Measurements from ENCODE around the gene TLK2.

TLK2 gene

DNA sequence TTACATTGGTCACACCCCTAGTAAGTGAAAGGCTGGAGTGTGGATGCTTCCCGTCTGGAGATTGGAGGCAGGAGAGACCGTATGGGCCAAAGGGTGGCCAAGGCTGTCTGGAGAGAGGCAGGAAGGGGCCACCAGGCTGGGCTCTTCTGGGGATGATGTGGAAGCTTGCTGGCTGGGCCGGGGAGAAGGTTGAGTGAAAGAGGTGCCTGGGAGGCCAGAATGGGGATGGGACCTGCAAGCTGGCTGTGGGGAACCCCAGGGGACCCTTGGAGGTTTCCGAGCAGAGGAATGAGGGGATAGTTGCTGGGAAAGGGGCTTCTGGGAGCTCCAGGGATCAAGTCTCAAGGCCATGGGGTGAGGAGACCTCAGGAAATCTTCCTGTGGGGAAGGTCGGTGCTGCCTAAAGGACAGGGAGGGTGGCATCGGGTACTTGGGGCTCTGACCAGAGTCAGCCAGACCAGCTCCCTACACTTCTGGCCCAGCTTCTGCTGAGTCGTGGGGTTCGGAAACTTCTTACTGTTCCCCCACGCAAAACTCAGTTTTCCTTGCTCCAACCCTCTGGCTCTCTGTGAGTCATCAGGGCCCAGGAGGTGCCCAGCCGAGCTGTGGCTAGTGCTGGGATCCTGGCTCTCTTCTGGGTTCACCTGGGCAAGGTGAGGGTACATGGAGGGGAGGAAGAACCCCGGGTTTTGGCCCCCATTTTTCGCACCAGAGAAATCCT, 151.9 kb downstream of the TLK2 start:
- no peak for DNase-seq

DNA sequence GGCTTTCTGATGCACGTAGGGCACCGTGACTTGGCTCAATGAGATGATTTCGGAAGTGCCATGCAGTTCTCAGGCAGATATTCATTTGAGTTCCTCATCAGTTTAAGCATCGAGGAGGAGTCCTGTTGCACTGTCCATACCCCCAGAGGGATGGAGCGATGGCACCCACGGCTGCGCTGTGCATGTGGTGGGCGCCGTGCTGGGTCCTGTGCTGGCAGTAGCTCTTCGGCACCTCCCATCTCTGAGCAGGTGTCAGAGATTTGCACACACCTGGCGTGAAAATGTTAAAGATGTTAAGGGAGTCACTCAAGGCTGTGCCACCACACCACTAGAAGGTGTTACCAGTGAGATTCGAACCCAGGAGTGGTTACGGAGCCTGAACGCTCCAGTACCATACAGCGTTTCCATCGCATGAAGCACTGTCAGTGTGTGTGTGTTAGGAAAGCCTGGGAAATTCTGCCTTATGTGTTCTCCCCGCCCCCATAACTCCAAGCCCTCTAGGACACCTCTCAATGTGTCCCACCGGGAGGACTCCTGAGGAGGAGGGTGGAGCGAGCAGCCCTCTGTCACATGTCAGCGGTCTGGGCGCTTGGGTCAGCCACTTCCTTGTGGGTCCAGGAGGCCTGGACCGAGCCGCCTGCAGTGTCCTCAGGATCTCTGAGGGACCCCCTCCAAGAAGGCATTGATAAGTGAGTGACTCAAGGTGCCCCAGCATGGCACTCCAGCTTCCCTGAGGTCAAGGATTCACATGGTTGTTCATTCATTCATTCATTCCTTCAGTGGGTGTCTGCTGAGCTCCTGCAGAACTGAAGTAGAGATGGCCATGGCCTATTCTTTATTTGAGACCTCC, 152.7 kb downstream of the TLK2 start:
- DNase-seq, result no peak

DNA sequence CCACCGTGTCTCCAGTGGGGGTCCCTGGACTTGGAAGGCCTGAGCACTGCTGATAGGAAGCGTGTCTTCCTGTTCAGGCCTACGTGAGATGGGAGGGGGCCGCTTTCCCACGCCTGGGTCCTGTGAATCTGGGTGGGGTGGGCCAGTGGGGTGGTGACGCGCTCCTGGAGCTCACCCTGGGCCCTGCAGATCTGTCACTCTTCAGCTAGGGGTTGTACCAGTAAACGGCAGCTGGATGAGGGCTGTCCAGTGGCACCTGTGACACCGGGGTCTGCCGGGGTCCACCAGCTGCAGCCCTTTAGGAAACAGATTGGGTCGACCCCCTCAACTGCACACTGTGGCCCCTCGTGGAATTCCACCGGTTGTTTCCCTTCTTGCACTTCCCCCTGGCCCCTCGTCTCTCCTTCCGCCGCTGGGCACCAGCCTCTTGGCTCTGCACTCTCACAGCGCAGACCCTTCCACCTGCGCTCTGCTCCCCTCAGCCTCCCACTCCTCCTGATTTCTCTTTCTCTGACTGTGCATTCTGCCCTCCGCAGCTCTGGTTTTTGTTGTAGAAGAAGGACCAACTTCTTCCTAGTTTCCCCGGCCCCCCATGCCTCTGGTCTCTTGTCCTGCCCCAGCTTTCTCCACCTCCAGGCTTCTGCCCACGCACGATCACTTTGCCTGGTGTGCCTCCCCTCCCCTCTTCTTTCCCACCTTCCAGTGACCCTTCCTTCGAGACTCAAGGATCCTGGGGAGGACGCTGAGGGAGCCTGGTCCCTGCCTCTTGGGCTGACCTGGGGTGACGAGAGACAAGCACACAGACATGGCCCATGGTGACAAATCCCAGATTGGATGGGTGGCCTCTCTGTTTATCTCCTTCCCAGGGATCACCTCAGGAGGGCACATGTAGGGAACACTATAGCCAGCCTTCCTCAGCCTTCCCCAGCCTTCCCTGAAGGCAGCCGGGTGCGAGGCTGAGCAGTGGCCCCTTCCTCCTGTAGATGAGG, 153.6 kb downstream of the TLK2 start:
- DNase-seq, result no peak

DNA sequence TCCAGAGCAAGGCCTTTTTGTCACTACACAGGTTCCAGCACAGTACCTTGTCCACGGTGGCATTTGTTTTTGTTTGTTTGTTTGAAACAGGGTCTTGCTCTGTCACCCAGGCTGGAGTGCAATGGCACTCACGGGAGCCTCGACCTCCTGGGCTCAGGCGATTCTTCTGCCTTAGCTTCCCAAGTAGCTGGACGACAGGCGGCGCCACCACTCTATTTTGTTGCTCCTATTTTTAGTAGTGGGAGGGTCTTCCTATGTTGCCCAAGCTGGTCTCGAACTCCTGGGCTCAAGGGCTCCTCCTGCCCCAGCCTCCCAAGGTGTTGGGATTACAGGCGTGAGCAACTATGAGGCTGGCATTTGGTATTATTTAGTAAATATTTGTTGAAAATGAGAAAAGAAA, 159.2 kb downstream of the TLK2 start:
- DNase-seq, result no peak

DNA sequence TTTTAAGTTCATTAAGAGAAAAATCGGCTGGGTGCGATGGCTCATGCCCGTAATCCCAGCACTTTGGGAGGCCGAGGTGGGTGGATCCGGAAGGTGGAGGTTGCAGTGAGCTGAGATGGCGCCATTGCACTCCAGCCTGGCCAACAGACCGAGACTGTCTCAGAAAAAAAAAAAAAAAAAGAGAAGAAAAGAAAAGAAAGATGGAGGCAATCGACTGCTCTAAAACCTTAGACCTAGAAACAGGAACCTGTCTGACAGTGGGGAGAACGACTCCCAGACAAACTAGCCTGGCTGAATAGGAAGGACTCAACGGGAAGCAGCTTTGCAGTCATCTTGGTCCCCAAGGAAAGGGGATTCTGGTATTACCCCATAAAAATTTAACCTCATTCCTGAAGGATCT, 162.5 kb downstream of the TLK2 start:
- no peak for DNase-seq

DNA sequence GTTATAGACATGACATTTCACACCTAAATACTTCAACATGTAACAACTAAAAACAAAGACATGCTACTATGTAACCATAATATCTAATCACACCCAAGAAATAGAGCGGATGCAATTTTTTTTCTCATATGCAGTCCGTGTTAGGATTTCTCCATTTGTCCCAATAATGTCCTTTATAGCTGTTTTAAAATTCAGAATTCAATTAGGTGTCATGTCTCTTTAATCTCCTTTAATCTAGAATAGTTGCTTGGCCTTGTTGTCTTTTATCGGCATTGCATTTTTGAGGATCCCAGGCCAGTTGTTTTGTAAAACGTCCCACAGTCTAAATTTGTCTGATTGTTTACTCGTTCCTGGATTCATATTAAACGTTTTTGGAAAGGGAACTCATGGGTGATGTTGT, 163.3 kb downstream of the TLK2 start:
- no peak for DNase-seq

DNA sequence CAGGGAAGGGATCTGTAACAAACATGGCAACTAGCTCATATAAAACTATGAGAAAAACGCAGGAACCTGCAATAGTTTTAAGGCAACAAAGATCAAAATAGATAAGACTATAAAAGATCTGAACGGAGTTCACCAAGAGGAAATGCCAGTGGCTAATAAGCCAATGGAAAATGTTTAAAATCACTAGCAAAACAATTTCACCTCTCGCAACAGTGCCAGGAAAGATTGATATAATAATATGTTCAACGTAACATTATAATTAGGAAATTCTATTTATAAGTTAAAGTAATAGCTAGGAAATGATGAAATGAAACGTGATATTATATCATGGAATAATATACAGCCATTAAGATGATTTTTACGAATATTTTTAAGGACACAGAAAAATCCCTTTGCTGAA, 164.9 kb downstream of the TLK2 start:
- DNase-seq, result no peak

DNA sequence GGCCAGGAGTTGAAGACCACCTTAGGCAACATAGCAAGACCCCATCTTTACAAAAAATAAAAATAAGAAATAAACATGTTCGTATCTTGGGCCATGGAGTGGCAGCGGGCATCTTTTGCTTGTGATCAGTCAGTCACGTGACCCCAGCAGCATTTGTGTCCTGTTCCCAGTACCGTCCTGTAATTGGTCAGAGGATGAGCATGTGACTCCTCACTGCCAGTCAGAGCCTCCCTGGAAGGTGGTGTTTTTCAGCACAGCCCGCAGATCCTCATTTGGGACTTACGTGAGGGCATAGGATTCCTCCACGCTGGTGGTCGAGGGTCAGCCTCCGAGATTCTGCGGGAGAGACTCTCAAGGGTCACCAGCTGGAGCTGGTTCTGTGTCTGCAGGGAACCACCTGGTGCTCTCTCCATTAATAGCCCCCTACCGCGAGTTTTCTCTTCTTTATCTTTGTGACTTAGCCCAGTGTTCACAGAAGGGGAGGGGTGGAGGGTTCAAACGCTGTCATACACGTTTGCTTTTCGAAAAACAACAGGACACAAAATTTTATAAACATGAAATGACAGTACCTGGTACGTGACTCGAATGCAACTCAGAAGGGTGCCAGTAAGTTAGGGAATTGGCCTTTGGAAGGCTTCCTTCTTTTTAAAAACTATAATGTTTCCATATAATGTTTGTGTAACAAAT, 166.0 kb downstream of the TLK2 start:
- no peak for DNase-seq

DNA sequence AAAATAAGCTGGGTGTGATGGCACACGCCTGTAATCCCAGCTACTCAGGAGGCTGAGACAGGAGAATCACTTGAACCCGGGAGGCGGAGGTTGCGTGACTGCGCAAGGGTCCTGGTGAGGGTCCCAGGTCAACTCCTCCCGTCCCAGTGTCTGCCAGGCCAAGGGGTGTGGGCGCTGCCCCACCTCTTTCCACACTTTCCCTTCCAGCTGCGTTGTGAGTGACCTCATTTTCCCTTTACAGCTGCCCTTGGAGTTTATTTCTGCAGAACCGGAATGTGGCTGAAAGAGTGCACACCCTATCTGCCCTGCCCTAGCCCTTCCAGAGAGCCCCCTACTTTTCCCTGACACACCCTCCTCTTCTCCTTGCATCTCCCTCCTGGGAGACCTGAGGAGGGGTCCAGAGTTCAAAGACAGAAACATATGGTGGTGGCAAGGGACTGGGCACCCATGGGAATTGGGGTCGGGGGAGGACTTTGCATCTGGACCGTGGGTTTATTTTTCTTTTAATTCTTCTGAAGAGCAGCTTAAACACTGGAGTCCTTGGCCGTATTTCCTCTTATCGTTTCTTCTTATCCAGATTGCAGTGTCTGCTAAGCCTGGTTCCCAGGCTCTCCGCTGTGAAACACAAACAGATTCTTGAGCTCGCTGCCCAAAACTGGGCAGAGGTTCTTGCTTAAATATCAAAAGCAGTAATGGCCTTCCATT, 169.8 kb downstream of the TLK2 start:
- no peak for DNase-seq

DNA sequence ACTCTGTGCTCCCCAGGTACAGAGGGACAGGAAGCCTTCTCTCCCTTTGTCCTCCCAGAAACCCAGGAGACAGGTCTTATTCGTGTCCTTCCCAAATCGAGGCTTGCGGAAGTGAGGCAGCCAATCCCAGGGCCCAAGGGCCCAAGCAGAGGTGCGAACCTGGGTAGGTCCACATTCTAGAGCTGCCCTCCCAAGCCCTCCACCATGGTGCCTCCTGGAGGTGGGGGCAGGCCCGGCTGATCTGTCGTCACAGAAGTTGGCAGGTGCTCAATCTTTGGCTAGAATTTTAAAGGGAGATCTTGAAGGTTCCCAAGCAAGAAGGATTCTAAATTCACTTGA, 170.3 kb downstream of the TLK2 start:
- no peak for DNase-seq

DNA sequence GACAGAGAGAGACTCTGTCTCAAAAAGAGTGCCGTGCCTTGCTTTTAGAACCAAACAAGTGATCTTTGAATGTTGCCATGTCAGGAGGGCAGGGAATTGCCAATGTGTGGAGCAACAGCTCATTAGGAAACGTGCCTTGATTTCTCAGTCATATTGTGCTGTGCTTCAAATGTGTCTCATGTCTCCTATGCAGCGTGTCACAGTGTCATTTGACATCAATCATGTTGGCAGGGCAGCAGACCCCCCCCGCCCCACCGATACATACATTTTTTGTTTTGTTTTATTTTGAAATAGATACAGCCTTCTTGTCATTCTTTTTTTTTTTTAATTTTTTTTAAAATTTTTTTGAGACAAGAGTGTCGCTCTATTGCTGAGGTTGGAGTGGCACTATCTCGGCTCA, 170.9 kb downstream of the TLK2 start:
- no peak for DNase-seq

DNA sequence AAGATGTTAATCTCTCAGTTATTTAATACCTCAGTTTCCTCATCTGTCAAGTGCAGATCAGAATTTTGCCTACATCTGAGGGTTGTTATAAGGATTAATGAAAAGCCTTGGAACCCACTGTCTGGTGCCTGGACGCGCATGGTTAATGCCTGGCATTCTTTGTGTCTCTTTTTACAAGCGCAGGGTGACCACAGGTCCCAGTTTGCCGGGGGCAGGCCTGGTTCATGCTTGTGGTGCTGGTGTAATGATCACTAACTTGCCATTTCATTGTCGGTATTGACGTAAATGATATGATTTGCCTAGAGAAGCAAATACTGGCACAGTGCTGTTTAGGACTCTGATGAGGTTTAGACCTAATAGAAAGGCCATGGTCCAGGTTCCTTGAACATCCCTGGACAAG, 172.0 kb downstream of the TLK2 start:
- DNase-seq, result no peak

DNA sequence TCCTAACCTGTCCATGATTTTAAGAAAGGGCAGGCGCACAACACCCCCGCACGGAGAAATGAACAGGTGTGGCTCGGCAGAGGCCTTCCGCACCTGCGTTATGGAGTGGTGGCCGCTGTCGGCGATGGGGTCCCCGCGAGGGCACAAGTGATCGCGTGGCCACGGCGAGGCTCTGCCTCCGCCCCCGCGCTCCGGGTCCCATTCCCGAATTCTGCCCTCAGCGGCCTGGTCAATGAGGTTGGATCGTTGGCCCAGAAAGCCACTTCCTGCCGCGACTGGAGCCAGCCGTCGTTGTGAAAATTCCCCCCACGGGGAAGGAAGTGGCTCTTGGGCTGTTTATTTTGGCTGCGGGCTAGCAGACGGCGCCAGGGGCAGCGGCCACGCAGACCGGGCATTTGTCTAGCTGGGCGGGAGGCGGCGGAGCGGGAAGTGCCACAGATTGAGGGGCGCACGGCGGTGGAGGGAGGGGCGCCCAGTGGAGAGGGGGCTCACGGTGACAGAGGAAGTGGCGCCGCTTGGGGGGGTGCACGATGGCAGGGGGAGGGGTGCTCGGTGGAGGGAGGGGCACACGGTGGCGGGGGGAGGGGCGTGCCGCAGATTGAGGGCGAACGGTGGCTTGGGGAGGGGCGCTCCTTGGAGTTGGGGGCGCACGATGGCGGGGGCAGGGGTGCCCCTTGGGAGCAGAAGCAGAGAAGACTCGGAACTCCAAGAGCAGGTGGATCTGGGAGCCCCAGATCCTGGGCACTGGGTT, 173.8 kb downstream of the TLK2 start:
- DNase-seq, result peak; percentile 37

DNA sequence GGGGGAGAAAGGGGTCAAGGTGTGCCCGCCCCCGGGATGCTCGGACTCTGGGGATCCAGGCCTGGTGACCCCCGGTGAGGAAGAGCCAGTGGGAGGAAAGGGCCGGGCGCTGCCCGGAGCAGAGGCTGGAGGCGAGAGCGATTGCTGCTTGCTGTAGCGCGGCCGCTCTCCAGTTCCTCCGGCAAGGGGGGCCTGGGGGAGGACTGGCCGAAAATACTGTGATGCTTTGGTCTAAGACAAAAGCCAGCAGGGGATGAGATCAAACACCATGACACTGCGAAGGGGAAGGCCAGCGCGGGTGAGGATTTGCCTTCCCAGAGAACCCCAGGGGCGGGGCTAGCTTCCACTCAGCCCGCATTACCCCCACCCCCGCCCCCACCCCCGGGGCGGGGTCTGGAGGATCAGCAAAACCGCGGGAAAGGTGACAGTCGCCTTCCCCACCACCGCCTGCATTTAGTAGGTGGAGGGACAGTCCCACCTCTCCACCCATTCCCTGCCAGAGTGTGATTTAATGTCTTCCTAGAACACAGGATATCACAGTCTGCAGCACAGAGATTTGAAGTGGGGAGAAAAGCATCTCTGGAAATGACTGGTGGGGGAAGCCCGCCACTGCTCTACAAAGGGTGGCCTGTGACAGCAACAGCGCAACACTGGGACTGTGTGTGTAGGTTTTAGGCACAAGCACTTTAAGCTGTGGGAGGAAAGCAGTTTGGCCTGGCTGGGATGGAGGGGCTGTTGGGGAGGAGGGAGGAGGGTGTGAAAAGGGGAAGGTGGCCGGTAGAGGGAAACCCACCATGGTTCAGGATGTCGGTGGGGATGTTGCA, 174.6 kb downstream of the TLK2 start:
- peak; percentile 95 for DNase-seq

DNA sequence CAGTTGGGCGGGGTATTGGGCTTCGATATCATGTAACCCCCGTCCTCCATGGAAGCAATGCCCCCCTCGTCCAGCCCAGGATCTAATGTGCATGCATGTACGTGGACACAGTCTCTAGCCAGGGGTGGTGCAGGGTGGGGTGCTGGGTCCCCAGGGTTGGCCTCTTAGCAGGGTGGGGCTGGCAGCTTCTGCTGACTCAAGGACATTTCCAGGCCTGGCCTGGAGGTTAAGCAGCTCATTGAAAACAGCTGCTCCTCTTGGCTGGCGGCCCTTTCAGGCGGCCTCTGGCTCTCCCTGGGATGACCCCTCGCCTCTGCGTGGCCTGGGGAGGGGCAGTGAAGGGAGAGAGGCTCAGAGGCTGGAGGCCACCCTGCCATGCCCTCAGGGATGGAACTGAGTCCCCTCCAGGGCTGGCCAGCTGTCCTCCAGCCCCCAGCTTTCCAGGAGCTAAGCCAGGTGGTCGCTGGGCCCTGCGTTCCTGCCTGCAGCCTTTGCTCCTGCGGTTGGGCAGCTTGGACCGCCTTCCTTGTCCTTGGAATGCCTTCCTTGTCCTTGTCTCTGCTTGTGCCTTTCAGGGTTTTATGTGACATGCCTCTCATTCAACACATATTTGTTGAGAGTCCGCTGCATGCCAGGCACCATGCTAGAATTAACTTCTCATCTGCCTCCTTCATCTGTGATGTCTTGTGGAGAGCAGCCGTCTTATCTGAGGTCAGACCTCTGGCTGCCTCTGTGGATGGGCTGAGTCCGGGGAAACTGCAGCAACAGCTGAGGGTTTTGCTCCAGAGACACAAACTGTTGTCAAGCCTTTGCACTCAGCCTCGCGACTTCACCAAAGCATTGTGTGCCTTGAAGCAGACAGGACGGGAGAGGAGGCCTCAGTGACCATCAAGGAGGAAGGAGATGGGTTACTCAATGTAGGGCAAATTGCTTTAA, 175.5 kb downstream of the TLK2 start:
- DNase-seq, result peak; percentile 19

DNA sequence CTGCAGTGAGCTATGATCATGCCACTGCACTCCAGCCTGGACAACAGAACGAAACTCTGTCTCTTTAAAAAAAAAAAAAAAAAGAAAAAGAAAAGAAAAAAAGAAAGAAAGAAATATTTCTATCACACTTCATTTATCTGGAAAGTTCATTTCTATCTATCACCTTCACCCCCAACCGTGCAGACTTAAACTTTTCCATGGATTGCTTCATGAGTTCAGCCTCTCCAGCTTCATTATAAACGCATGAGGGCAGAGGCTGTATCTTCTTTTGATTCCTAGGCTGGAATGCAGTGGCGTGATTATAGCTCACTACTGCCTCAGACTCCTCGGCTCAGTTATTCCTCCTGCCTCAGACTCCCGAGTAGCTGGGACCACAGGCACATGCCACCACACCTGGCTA, 177.0 kb downstream of the TLK2 start:
- DNase-seq, result no peak

DNA sequence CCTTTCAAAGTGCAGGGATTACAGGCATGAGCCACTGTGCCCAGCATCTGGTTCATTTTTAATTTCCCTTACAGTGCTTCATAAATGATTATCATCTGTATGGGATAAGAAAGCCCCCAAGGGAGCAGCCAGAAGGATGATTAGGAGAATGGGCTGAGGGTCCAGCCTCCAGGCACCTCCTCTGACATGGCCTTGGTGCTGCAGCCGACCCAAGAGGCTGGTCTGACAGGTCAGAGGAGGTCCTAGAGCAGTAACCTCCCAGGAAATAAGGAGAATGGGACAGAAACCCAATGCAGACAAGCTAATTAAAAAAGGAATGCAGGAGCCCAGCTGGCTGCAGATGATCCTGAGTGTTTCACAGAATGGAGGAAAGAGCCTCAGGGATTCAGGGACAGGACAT, 177.8 kb downstream of the TLK2 start:
- DNase-seq, result no peak

DNA sequence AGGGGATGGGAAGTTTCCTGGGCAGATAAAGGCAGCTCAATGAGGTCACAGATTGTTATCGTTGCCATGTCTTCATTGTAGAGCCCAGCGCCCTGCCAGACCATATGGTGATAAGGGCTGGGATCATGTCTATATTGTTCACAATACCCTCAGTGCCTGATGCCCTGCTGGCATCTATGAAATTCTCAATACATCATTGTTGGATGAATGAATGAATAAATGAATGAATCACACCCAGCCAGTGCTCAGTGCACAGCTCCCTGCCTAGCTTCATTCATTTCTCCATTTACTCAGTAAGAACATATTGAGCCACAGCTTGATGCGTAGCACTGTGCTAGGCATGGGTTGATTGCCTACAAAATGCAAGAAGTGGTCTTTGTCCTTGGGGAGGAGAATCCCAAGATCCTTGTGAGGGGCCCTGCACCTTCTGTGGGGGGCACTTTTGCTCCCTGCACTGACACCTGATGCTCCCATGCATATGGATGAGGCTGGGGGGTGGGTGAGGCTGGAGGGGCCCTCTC, 178.6 kb downstream of the TLK2 start:
- DNase-seq, result no peak

DNA sequence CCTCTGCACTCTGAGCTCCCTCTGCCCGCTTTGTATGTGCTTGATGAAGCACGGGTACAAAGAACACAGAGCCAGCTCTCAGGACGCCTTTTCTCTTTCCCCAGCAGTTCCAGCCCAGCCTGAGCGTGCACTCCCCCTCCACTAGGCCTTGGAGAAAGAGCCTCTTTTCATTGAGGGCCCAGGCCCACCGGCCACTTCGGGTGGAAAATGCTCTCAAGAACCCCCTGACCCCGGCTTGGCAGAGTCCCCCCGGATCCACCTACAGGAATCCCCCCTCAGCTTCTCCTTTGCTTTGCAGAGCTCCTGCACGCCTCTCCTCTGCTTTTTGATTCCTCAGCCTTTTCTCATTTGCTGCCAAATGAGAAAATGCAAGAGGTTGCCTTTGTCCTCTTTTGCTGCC, 179.1 kb downstream of the TLK2 start:
- no peak for DNase-seq

Measured in activated CD4-positive, alpha-beta T cell treated with anti-CD3 and anti-CD28 coated beads for 48 hours (primary cell).